Mesenchymal stem cell (in vitro differentiated cells and primary cell): Measurements from ENCODE around the gene SFSWAP.

Experiments used
- DNase-seq: peaks from one replicate; pipeline ENCODE4 v3.0.0-alpha.2; 2013
- H2AFZ ChIP-seq: one replicate; pipeline ENCODE4 v1.6.1; 2013; ENCODE audit warnings: low read depth, mild to moderate bottlenecking, control low read depth, inconsistent platforms, low read length, moderate library complexity
- H2AK5ac ChIP-seq: 2 replicates; pipeline ENCODE4 v1.6.1; 2013; ENCODE audit warnings: low read length, moderate library complexity, mild to moderate bottlenecking, inconsistent platforms; ENCODE audit not compliant: severe bottlenecking
- H2BK120ac ChIP-seq: one replicate; pipeline ENCODE4 v1.6.1; 2013; ENCODE audit warnings: low read depth, mild to moderate bottlenecking, inconsistent platforms, low read length, moderate library complexity
- H2BK12ac ChIP-seq, 2 experiments: one replicate each; pipeline ENCODE4 v1.6.1; 2013; ENCODE audit warnings: inconsistent platforms in 2 of 2, low read length in 2 of 2, mild to moderate bottlenecking in 2 of 2, moderate library complexity in 2 of 2, control low read depth in 1 of 2
- H2BK15ac ChIP-seq: one replicate; pipeline ENCODE4 v1.6.1; 2013; ENCODE audit warnings: mild to moderate bottlenecking, low read depth, inconsistent platforms; ENCODE audit not compliant: poor library complexity, severe bottlenecking
- H2BK5ac ChIP-seq: 2 replicates; pipeline ENCODE4 v1.6.1; 2013; ENCODE audit warnings: low read depth, mild to moderate bottlenecking, low read length, control low read depth, inconsistent platforms; ENCODE audit not compliant: poor library complexity, severe bottlenecking
- H3K14ac ChIP-seq, 2 experiments: one replicate each; pipeline ENCODE4 v1.6.1; 2013; ENCODE audit warnings: inconsistent platforms in 2 of 2, low read length in 2 of 2, control low read depth in 1 of 2, mild to moderate bottlenecking in 1 of 2, moderate library complexity in 1 of 2
- H3K18ac ChIP-seq, 2 experiments: one replicate each; pipeline ENCODE4 v1.6.1; 2013; ENCODE audit warnings: inconsistent platforms in 2 of 2, low read length in 2 of 2, control low read depth in 1 of 2, low read depth in 1 of 2, mild to moderate bottlenecking in 1 of 2
- H3K23ac ChIP-seq, 2 experiments: one replicate each; pipeline ENCODE4 v1.6.1; 2013; ENCODE audit warnings: inconsistent platforms in 2 of 2, low read length in 2 of 2, mild to moderate bottlenecking in 2 of 2, moderate library complexity in 2 of 2, control low read depth in 1 of 2
- H3K27ac ChIP-seq: 2 replicates; pipeline ENCODE4 v1.5.1; 2013; ENCODE audit warnings: mild to moderate bottlenecking, moderate library complexity, low read length, control low read depth, inconsistent platforms; ENCODE audit not compliant: poor library complexity, severe bottlenecking
- H3K27me3 ChIP-seq, 2 experiments: 2 replicates each; pipeline versions ENCODE4 v1.6.1 to v1.7.0; 2013; ENCODE audit warnings: low read length in 2 of 2, mild to moderate bottlenecking in 2 of 2, moderate library complexity in 2 of 2, control low read depth in 1 of 2, inconsistent platforms in 1 of 2; ENCODE audit not compliant: control insufficient read depth in 1 of 2, insufficient read depth in 1 of 2
- H3K36me3 ChIP-seq, 2 experiments: 2 replicates each; pipeline versions ENCODE4 v1.6.1 to v1.7.0; 2013; ENCODE audit warnings: low read length in 2 of 2, control low read depth in 1 of 2, inconsistent platforms in 1 of 2, low read depth in 1 of 2, mild to moderate bottlenecking in 1 of 2; ENCODE audit not compliant: insufficient read depth in 2 of 2, control insufficient read depth in 1 of 2
- H3K4ac ChIP-seq, 2 experiments: one replicate each; pipeline ENCODE4 v1.6.1; 2013; ENCODE audit warnings: inconsistent platforms in 2 of 2, low read length in 2 of 2, mild to moderate bottlenecking in 2 of 2, moderate library complexity in 2 of 2, control low read depth in 1 of 2, low read depth in 1 of 2
- H3K4me1 ChIP-seq: 2 replicates; pipeline ENCODE4 v1.6.1; 2013; ENCODE audit warnings: low read depth, low read length, control low read depth; ENCODE audit not compliant: control insufficient read depth, insufficient read depth
- H3K4me2 ChIP-seq: 2 replicates; pipeline ENCODE4 v1.6.1; 2013; ENCODE audit warnings: low read length, mild to moderate bottlenecking, inconsistent platforms; ENCODE audit not compliant: poor library complexity, severe bottlenecking
- H3K4me3 ChIP-seq, 2 experiments: 2 replicates each; pipeline versions ENCODE4 v1.5.1 to v1.7.0; 2013; ENCODE audit warnings: low read length in 2 of 2, mild to moderate bottlenecking in 2 of 2, control low read depth in 1 of 2, low read depth in 1 of 2; ENCODE audit not compliant: insufficient read depth in 1 of 2
- H3K79me1 ChIP-seq: replicated peaks from 2 replicates; pipeline ENCODE4 v1.6.1; 2013; ENCODE audit warnings: mild to moderate bottlenecking, control low read depth, low read length, inconsistent platforms; ENCODE audit not compliant: poor library complexity, severe bottlenecking
- H3K9ac ChIP-seq: 2 replicates; pipeline ENCODE4 v1.7.0; 2013; ENCODE audit warnings: mild to moderate bottlenecking, low read length, moderate library complexity
- H3K9me3 ChIP-seq: 2 replicates; pipeline ENCODE4 v1.7.0; 2013; ENCODE audit warnings: mild to moderate bottlenecking, low read length; ENCODE audit not compliant: control insufficient read depth
- H4K8ac ChIP-seq: one replicate; pipeline ENCODE4 v1.6.1; 2013; ENCODE audit warnings: inconsistent platforms, mild to moderate bottlenecking, low read length, moderate library complexity
- H4K91ac ChIP-seq: one replicate; pipeline ENCODE4 v1.6.1; 2013; ENCODE audit warnings: mild to moderate bottlenecking, low read length, inconsistent platforms
- WGBS: methylation state at CpG from one replicate; pipeline ENCODE4 v1.1.7; 2013; ENCODE audit warnings: mixed read lengths; 5-methylcytosine and 5-hydroxymethylcytosine counted together

Gene SFSWAP

GRCh38 chr12:131810726-131811125, 99.8 kb downstream of the SFSWAP start:
- no peak overlapping the region for H3K27ac ChIP-seq
- no peak overlapping the region for H2BK15ac ChIP-seq
- H3K23ac ChIP-seq: no peak overlapping the region
- peaks cover 0 to 4% of the 10 kb centered on the region in 2 experiments for H3K27me3 ChIP-seq
- WGBS: 68% methylated on average over 13 of the region's 13 CpGs
- H4K91ac ChIP-seq: no peak overlapping the region
- H3K9ac ChIP-seq: no peak overlapping the region
- no peak overlapping the region for H2BK120ac ChIP-seq
- no peak overlapping the region for H2AK5ac ChIP-seq
- H3K4ac ChIP-seq: no peak overlapping the region
- no peak overlapping the region for H3K4me3 ChIP-seq
- H3K4me2 ChIP-seq: no peak overlapping the region
- no peak overlapping the region for H2AFZ ChIP-seq
- H3K36me3 ChIP-seq: no peaks in the 10 kb centered on the region
- no peak overlapping the region for H4K8ac ChIP-seq
- H2BK5ac ChIP-seq: no peak overlapping the region
- H2BK12ac ChIP-seq: no peak overlapping the region
- H3K9me3 ChIP-seq: no peaks in the 10 kb centered on the region
- no peaks in the 10 kb centered on the region for H3K4me1 ChIP-seq
- no peak for DNase-seq
- H3K79me1 ChIP-seq: no peaks in the 10 kb centered on the region
- H3K18ac ChIP-seq: no peak overlapping the region
- H3K14ac ChIP-seq: no peak overlapping the region

- Histone ChIP-seq H2BK5ac (no peak overlapping the region), H2BK120ac (no peak overlapping the region), H3K23ac (no peak overlapping the region), H2BK15ac (no peak overlapping the region), H3K9me3 (no peaks in the 10 kb centered on the region), H3K27me3 (peaks cover 0 to 4% of the 10 kb centered on the region in 2 experiments), H4K8ac (no peak overlapping the region), H2AK5ac (no peak overlapping the region), H4K91ac (no peak overlapping the region), H3K4me3 (no peak overlapping the region), H2BK12ac (no peak overlapping the region), H2AFZ (no peak overlapping the region), H3K36me3 (no peaks in the 10 kb centered on the region), H3K79me1 (no peaks in the 10 kb centered on the region), H3K9ac (no peak overlapping the region), H3K4me1 (no peaks in the 10 kb centered on the region), H3K14ac (no peak overlapping the region), H3K4ac (no peak overlapping the region), H3K4me2 (no peak overlapping the region), H3K18ac (no peak overlapping the region), H3K27ac (no peak overlapping the region)
- 91% methylated on average over 5 of the region's 7 CpGs for WGBS
- DNase-seq: no peak
Measured at GRCh38 chr12:131815131-131815530, 104.2 kb downstream of the SFSWAP start.

GRCh38 chr12:131816495-131816894, 105.6 kb downstream of the SFSWAP start:
- no peak overlapping the region for H2BK5ac ChIP-seq
- H4K8ac ChIP-seq: no peak overlapping the region
- no peaks in the 10 kb centered on the region for H3K9me3 ChIP-seq
- H2AFZ ChIP-seq: no peak overlapping the region
- 90% methylated on average over 2 of the region's 5 CpGs for WGBS
- no peaks in the 10 kb centered on the region for H3K4me1 ChIP-seq
- H2BK120ac ChIP-seq: no peak overlapping the region
- H3K4me3 ChIP-seq: no peak overlapping the region
- H2BK15ac ChIP-seq: no peak overlapping the region
- H3K18ac ChIP-seq: no peak overlapping the region
- H3K79me1 ChIP-seq: no peaks in the 10 kb centered on the region
- H3K9ac ChIP-seq: peak overlapping the region; percentile 40
- no peak overlapping the region for H4K91ac ChIP-seq
- no peak for DNase-seq
- no peak overlapping the region for H3K23ac ChIP-seq
- H3K27me3 ChIP-seq: no peaks in the 10 kb centered on the region
- H3K4ac ChIP-seq: no peak overlapping the region
- no peaks in the 10 kb centered on the region for H3K36me3 ChIP-seq
- no peak overlapping the region for H3K4me2 ChIP-seq
- H3K27ac ChIP-seq: no peak overlapping the region
- H2BK12ac ChIP-seq: no peak overlapping the region
- no peak overlapping the region for H2AK5ac ChIP-seq
- H3K14ac ChIP-seq: no peak overlapping the region

- H3K36me3 ChIP-seq: no peaks in the 10 kb centered on the region
- H3K9ac ChIP-seq: no peak overlapping the region
- no peak overlapping the region for H3K23ac ChIP-seq
- H2BK15ac ChIP-seq: no peak overlapping the region
- no peak overlapping the region for H3K4ac ChIP-seq
- H3K4me1 ChIP-seq: no peaks in the 10 kb centered on the region
- H2BK12ac ChIP-seq: no peak overlapping the region
- H3K14ac ChIP-seq: no peak overlapping the region
- no peaks in the 10 kb centered on the region for H3K9me3 ChIP-seq
- no peak overlapping the region for H4K91ac ChIP-seq
- no peak overlapping the region for H3K18ac ChIP-seq
- H2BK5ac ChIP-seq: no peak overlapping the region
- DNase-seq: no peak
- H3K4me2 ChIP-seq: no peak overlapping the region
- H3K79me1 ChIP-seq: no peaks in the 10 kb centered on the region
- H2BK120ac ChIP-seq: no peak overlapping the region
- no peak overlapping the region for H2AFZ ChIP-seq
- no peaks in the 10 kb centered on the region for H3K27me3 ChIP-seq
- 89% methylated on average over 19 of the region's 19 CpGs for WGBS
- H3K4me3 ChIP-seq: no peak overlapping the region
- H4K8ac ChIP-seq: no peak overlapping the region
- no peak overlapping the region for H2AK5ac ChIP-seq
- no peak overlapping the region for H3K27ac ChIP-seq
Measured at GRCh38 chr12:131817241-131817640, 106.4 kb downstream of the SFSWAP start.
